Vagina (tissue), 2 donors: Measurements from ENCODE around the gene DNAJC12. TPM values are rescaled to one million over a fixed set of nuclear protein-coding genes. Genes with fewer than 3 reads are reported as not detected.

Source experiments
- DNase-seq, 2 donors: peaks; one replicate each; pipeline ENCODE4 v3.0.0-alpha.2; 2017; ENCODE audit errors: extremely low spot score in 2 of 2
- H3K27ac ChIP-seq: fragments of 200-600 bp; sonication (generic); one replicate; pipeline ENCODE4 v1.5.1; 2019
- H3K27me3 ChIP-seq: fragments of 200-600 bp; sonication (generic); one replicate; pipeline ENCODE4 v1.5.1; 2019
- H3K36me3 ChIP-seq, 2 donors: fragments of 200-600 bp; sonication (generic); one replicate each; pipeline ENCODE4 v1.5.1; 2017 to 2019
- H3K4me1 ChIP-seq: fragments of 200-600 bp; sonication (generic); one replicate; pipeline ENCODE4 v1.5.1; 2019
- H3K4me3 ChIP-seq, 2 donors: fragments of 200-600 bp; sonication (generic); 1 replicate in 1 of 2; 2 replicates in 1 of 2; pipeline ENCODE4 v1.5.1; 2016 to 2019
- H3K9me3 ChIP-seq: fragments of 200-600 bp; sonication (generic); one replicate; pipeline ENCODE4 v1.5.1; 2019
- CTCF ChIP-seq, 3 experiments: fragments of 450-650 bp in 2 of 3; fragments of 200-600 bp in 1 of 3; sonication (generic) in 1 of 3; IDR thresholded peaks; one replicate each; pipeline ENCODE4 v1.5.1; 2017 to 2019; ENCODE audit warnings: antibody characterized with exemption in 3 of 3, mild to moderate bottlenecking in 2 of 3, moderate library complexity in 2 of 3
- POLR2A ChIP-seq, 2 donors: fragments of 450-650 bp; IDR thresholded peaks; one replicate each; pipeline ENCODE4 v1.6.1; 2017; ENCODE audit warnings: antibody characterized with exemption in 2 of 2, mild to moderate bottlenecking in 2 of 2, moderate library complexity in 2 of 2
- POLR2AphosphoS5 ChIP-seq, 2 donors: sonication (generic); formaldehyde crosslinking; IDR thresholded peaks; one replicate each; pipeline ENCODE4 v1.9.0; 2017; ENCODE audit warnings: antibody characterized with exemption in 2 of 2, mild to moderate bottlenecking in 2 of 2, low read depth in 1 of 2; ENCODE audit not compliant: insufficient read depth in 1 of 2
- intact Hi-C: fragments of 100-400 bp; cut with DNase I; formaldehyde crosslinking; loops from one replicate; pipeline ENCODE4 v1.15.1; 2023
- total RNA-seq: library from RNA; depleted of rRNA; stranded (reverse); fragments of >200 nt; gene quantifications from one replicate; pipeline ENCODE4 v1.2.3, GENCODE V29; 2016

The DNAJC12 gene
- total RNA-seq, 1 donor from 2014 or later: 2.7 TPM

- Histone ChIP-seq H3K36me3 (no peaks in the 10 kb centered on the region), H3K4me1 (peaks cover 8% of the 10 kb centered on the region), H3K27me3 (no peaks in the 10 kb centered on the region), H3K9me3 (no peaks in the 10 kb centered on the region), H3K4me3 (no peak overlapping the region), H3K27ac (no peak overlapping the region)
- TF ChIP-seq POLR2AphosphoS5 (IDR thresholded peaks at IDR 0.05; ENCODE audit: insufficient read depth in 1 of 2, low read depth in 1 of 2) (no peak), CTCF (IDR thresholded peaks at IDR 0.05) (no peak), POLR2A (IDR thresholded peaks at IDR 0.05) (no peak)
- intact Hi-C loops: no loop called here
- DNase-seq: no peak
Measured at GRCh38 chr10:67852761-67853160, 14.8 kb upstream of the DNAJC12 start.

GRCh38 chr10:67851186-67851585, 13.2 kb upstream of the DNAJC12 start:
- Histone ChIP-seq H3K4me3 (no peak overlapping the region), H3K36me3 (no peaks in the 10 kb centered on the region), H3K9me3 (no peaks in the 10 kb centered on the region), H3K27ac (no peak overlapping the region), H3K27me3 (no peaks in the 10 kb centered on the region), H3K4me1 (peaks cover 8% of the 10 kb centered on the region)
- no peak for TF ChIP-seq POLR2AphosphoS5 (IDR thresholded peaks at IDR 0.05; ENCODE audit: insufficient read depth in 1 of 2, low read depth in 1 of 2)
- no peak for TF ChIP-seq POLR2A (IDR thresholded peaks at IDR 0.05)
- TF ChIP-seq CTCF (IDR thresholded peaks at IDR 0.05): no peak
- intact Hi-C loops: no loop called here
- DNase-seq: no peak

GRCh38 chr10:67849331-67850011, 11.5 kb upstream of the DNAJC12 start:
- H3K9me3 ChIP-seq: no peaks in the 10 kb centered on the region
- H3K4me1 ChIP-seq: peaks cover 8% of the 10 kb centered on the region
- intact Hi-C loops: no loop called here
- H3K4me3 ChIP-seq: peak overlapping the region; percentile 53 to 81
- no peaks in the 10 kb centered on the region for H3K36me3 ChIP-seq
- peak overlapping the region; percentile 94 for H3K27ac ChIP-seq
- peak in 1 of 2 donors; percentile 92 for DNase-seq
- TF ChIP-seq CTCF (IDR thresholded peaks at IDR 0.05) (no peak), POLR2A (IDR thresholded peaks at IDR 0.05) (peak in 1 of 2 donors; percentile 71), POLR2AphosphoS5 (IDR thresholded peaks at IDR 0.05; ENCODE audit: insufficient read depth in 1 of 2, low read depth in 1 of 2) (peak; percentile 76 to 92)
- no peaks in the 10 kb centered on the region for H3K27me3 ChIP-seq

GRCh38 chr10:67843284-67843683, 5.3 kb upstream of the DNAJC12 start:
- H3K36me3 ChIP-seq: no peaks in the 10 kb centered on the region
- H3K4me3 ChIP-seq: no peak overlapping the region
- TF ChIP-seq POLR2A (IDR thresholded peaks at IDR 0.05) (no peak), CTCF (IDR thresholded peaks at IDR 0.05) (no peak), POLR2AphosphoS5 (IDR thresholded peaks at IDR 0.05; ENCODE audit: insufficient read depth in 1 of 2, low read depth in 1 of 2) (no peak)
- no peaks in the 10 kb centered on the region for H3K4me1 ChIP-seq
- no peaks in the 10 kb centered on the region for H3K9me3 ChIP-seq
- H3K27me3 ChIP-seq: no peaks in the 10 kb centered on the region
- intact Hi-C loops: no loop called here
- H3K27ac ChIP-seq: no peak overlapping the region
- DNase-seq: no peak

GRCh38 chr10:67841737-67842136, 3.7 kb upstream of the DNAJC12 start:
- Histone ChIP-seq H3K27ac (no peak overlapping the region), H3K4me3 (no peak overlapping the region), H3K36me3 (no peaks in the 10 kb centered on the region), H3K4me1 (no peaks in the 10 kb centered on the region), H3K27me3 (no peaks in the 10 kb centered on the region), H3K9me3 (no peaks in the 10 kb centered on the region)
- no peak for DNase-seq
- intact Hi-C loops: no loop called here
- TF ChIP-seq CTCF (IDR thresholded peaks at IDR 0.05) (no peak), POLR2AphosphoS5 (IDR thresholded peaks at IDR 0.05; ENCODE audit: insufficient read depth in 1 of 2, low read depth in 1 of 2) (no peak), POLR2A (IDR thresholded peaks at IDR 0.05) (no peak)
